COLO829 (cell line): Measurements from ENCODE around the gene CHTOP.

ENCODE experiments used
- DNase-seq: peaks from one replicate; pipeline ENCODE4 v3.0.0; 2012; ENCODE audit warnings: low spot score

The CHTOP gene

GRCh38 chr1:153687346-153688125, 53.7 kb downstream of the CHTOP start:
- no peak for DNase-seq

- DNase-seq, result no peak
Measured at GRCh38 chr1:153688276-153688675, 54.4 kb downstream of the CHTOP start.

DNA sequence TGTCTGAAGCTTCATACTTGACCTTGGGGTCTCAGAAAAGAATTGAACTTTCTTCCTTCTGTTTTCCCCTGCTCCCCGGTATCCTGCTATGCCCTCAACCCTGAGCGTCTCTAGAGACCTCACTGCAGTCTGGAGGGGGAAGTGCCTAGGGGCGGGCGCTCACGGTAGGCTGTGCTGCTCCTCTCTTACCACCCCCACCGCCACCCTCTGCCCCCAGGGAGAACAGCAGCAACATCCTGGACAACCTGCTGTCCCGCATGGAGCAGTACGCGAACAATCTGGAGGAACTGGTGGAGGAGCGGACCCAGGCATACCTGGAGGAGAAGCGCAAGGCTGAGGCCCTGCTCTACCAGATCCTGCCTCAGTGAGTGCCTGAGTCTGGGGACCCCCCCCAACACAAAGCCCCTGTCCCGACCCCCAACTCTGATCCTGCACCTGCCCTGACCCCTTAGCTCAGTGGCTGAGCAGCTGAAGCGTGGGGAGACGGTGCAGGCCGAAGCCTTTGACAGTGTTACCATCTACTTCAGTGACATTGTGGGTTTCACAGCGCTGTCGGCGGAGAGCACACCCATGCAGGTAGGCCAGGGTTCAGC, 55.0 kb downstream of the CHTOP start:
- no peak for DNase-seq

DNA sequence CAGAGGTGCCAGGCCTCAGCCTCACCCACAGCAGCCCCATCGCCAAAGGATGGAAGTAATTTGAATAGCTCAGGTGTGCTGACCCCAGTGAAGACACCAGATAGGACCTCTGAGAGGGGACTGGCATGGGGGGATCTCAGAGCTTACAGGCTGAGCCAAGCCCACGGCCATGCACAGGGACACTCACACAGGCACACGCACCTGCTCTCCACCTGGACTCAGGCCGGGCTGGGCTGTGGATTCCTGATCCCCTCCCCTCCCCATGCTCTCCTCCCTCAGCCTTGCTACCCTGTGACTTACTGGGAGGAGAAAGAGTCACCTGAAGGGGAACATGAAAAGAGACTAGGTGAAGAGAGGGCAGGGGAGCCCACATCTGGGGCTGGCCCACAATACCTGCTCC, 59.6 kb downstream of the CHTOP start:
- DNase-seq, result no peak
